Mesodermal cell (in vitro differentiated cells): ENCODE results near the gene PAIP1.
"Not testable (repeated sequence)": the region's sequence is repeated elsewhere in the genome, so short reads cannot be mapped to it uniquely, and the experiment has no call there.

Experiments used
- H3K27ac ChIP-seq: 2 replicates; pipeline ENCODE4 v1.7.0; 2013; ENCODE audit warnings: mild to moderate bottlenecking, low read depth, low read length, moderate library complexity; ENCODE audit not compliant: severe bottlenecking
- H3K36me3 ChIP-seq: 2 replicates; pipeline ENCODE4 v1.7.1; 2013; ENCODE audit warnings: mild to moderate bottlenecking, low read length, moderate library complexity; ENCODE audit not compliant: control insufficient read depth, insufficient read depth
- H3K4me1 ChIP-seq: one replicate; pipeline ENCODE4 v1.7.1; 2013; ENCODE audit warnings: mild to moderate bottlenecking, low read length; ENCODE audit not compliant: insufficient read depth, control insufficient read depth, poor library complexity, severe bottlenecking
- H3K4me3 ChIP-seq: 2 replicates; pipeline ENCODE4 v1.7.0; 2013; ENCODE audit warnings: low read length, control low read depth, mild to moderate bottlenecking; ENCODE audit not compliant: insufficient read depth, poor library complexity, severe bottlenecking; ENCODE audit errors: extremely low read depth
- H3K9me3 ChIP-seq: 2 replicates; pipeline ENCODE4 v1.7.1; 2013; ENCODE audit warnings: mild to moderate bottlenecking, low read length, moderate library complexity; ENCODE audit not compliant: control insufficient read depth
- WGBS, 2 experiments: methylation state at CpG; one replicate each; pipeline ENCODE4 v1.1.5; 2013; ENCODE audit warnings: missing lambda C conversion rate in 2 of 2; ENCODE audit not compliant: insufficient coverage in 2 of 2; 5-methylcytosine and 5-hydroxymethylcytosine counted together

The PAIP1 gene

DNA sequence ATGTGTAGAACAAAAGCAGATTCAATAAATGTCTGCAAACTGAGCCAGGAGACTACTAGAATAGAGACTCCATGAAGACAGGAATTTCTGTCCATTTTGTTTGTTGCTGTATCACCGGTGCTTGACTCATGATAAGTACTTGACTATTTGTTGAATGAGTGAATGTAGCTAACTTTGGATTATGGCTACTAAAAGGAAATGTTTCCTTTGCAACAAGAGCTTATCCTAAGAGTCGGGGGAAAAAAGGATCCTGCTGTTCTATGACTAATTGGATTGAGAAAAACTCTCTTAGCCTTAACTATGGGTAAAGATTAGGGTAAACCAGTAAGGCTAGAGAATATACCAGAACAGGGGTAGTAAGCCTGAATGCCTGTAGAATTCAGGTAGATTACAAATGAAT is 3.5 kb downstream of the PAIP1 start:
- H3K27ac ChIP-seq, result no peak overlapping the region
- H3K4me3 ChIP-seq, result no peak overlapping the region
- no peaks in the 10 kb centered on the region for H3K4me1 ChIP-seq
- no peaks in the 10 kb centered on the region for H3K9me3 ChIP-seq
- H3K36me3 ChIP-seq, result peaks cover 67% of the 10 kb centered on the region
- 79 to 90% methylated on average over 2 of the region's 2 CpGs for WGBS, 2 experiments

GRCh38 chr5:43551731-43552130 is 5.1 kb downstream of the PAIP1 start:
- Histone ChIP-seq H3K36me3 (peaks cover 82% of the 10 kb centered on the region), H3K9me3 (no peaks in the 10 kb centered on the region), H3K4me1 (no peaks in the 10 kb centered on the region), H3K4me3 (no peak overlapping the region), H3K27ac (no peak overlapping the region)
- no CpG with 5 or more reads among the region's 2 CpGs for WGBS, 2 experiments

DNA sequence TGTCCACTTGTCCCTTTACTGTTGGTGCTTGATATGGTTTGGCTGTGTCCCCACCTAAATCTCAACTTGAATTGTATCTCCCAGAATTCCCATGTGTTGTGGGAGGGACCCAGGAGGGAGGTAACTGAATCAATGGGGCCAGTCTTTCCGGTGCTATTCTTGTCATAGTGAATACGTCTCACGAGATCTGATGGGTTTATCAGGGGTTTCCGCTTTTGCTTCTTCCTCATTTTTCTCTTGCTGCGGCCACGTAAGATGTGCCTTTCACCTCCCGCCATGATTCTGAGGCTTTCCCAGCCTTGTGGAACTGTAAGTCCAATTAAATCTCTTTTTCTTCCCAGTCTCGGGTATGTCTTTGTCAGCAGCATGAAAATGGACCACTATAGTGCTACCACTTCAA is 7.6 kb downstream of the PAIP1 start:
- H3K27ac ChIP-seq, H3K9me3 ChIP-seq, H3K4me1 ChIP-seq, H3K4me3 ChIP-seq: not testable (repeated sequence)
- peaks cover 98% of the 10 kb centered on the region for H3K36me3 ChIP-seq
- WGBS, 2 experiments, result 94 to 95% methylated on average over 7 to 8 of the region's 8 CpGs

GRCh38 chr5:43548358-43548757 is 8.5 kb downstream of the PAIP1 start:
- peaks cover 98% of the 10 kb centered on the region for H3K36me3 ChIP-seq
- H3K9me3 ChIP-seq, result no peaks in the 10 kb centered on the region
- H3K4me1 ChIP-seq, result no peaks in the 10 kb centered on the region
- no peak overlapping the region for H3K4me3 ChIP-seq
- 95 to 100% methylated on average over 2 to 4 of the region's 5 CpGs for WGBS, 2 experiments
- H3K27ac ChIP-seq, result no peak overlapping the region

- H3K36me3 ChIP-seq, result peaks cover 96% of the 10 kb centered on the region
- H3K4me1 ChIP-seq, result no peaks in the 10 kb centered on the region
- no peak overlapping the region for H3K4me3 ChIP-seq
- no peaks in the 10 kb centered on the region for H3K9me3 ChIP-seq
- no peak overlapping the region for H3K27ac ChIP-seq
- 82% methylated on average over 2 of the region's 2 CpGs; no CpG with 5 or more reads in 1 of the 2 experiments for WGBS, 2 experiments
Observed at GRCh38 chr5:43547532-43547931, 9.3 kb downstream of the PAIP1 start.

DNA sequence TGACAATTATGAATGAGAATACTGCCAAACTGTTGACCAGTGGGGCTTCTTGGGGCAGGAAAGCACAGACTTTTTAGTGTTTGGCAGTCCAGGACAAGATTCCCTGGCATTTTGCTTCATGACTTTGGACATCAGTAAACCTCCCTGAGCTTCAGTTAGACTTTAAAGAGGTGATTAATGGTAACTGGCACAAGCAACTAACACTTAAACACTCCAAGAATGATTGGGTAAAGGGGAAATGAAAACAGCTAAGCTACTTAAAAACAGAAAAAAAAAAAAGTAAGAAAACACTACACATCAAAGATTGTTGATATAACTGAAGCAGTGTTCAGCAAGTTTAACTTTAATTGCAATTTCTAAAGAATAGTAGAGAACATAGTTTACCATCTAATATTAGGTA is 13.4 kb downstream of the PAIP1 start:
- no peaks in the 10 kb centered on the region for H3K9me3 ChIP-seq
- peaks cover 91% of the 10 kb centered on the region for H3K36me3 ChIP-seq

GRCh38 chr5:43540746-43541145 is 16.1 kb downstream of the PAIP1 start:
- Histone ChIP-seq H3K36me3 (peaks cover 80% of the 10 kb centered on the region), H3K27ac (no peak overlapping the region), H3K4me1 (no peaks in the 10 kb centered on the region), H3K9me3 (no peaks in the 10 kb centered on the region), H3K4me3 (no peak overlapping the region)
- WGBS, 2 experiments, result 83 to 93% methylated on average over 3 of the region's 6 CpGs

More for the DNA sequence above, 13.4 kb downstream of the PAIP1 start:
- Histone ChIP-seq H3K4me1 (no peaks in the 10 kb centered on the region), H3K27ac (no peak overlapping the region), H3K4me3 (no peak overlapping the region)

- no peaks in the 10 kb centered on the region for H3K4me1 ChIP-seq
- H3K27ac ChIP-seq, result no peak overlapping the region
- no peak overlapping the region for H3K4me3 ChIP-seq
- H3K36me3 ChIP-seq, result peaks cover 67% of the 10 kb centered on the region
- H3K9me3 ChIP-seq, result no peaks in the 10 kb centered on the region
Observed at GRCh38 chr5:43536972-43537371, 19.9 kb downstream of the PAIP1 start.

GRCh38 chr5:43533646-43534045 is 23.2 kb downstream of the PAIP1 start:
- Histone ChIP-seq H3K9me3 (no peaks in the 10 kb centered on the region), H3K4me3 (no peak overlapping the region), H3K27ac (no peak overlapping the region), H3K4me1 (no peaks in the 10 kb centered on the region), H3K36me3 (peaks cover 63% of the 10 kb centered on the region)
- WGBS, 2 experiments, result 100% methylated on average over 1 of the region's 2 CpGs; no CpG with 5 or more reads in 1 of the 2 experiments

GRCh38 chr5:43530648-43531047 is 26.2 kb downstream of the PAIP1 start:
- peaks cover 57% of the 10 kb centered on the region for H3K36me3 ChIP-seq
- H3K9me3 ChIP-seq, result no peaks in the 10 kb centered on the region
- no peak overlapping the region for H3K4me3 ChIP-seq
- no peaks in the 10 kb centered on the region for H3K4me1 ChIP-seq
- H3K27ac ChIP-seq, result no peak overlapping the region
- 100% methylated on average over 1 of the region's 2 CpGs; no CpG with 5 or more reads in 1 of the 2 experiments for WGBS, 2 experiments

DNA sequence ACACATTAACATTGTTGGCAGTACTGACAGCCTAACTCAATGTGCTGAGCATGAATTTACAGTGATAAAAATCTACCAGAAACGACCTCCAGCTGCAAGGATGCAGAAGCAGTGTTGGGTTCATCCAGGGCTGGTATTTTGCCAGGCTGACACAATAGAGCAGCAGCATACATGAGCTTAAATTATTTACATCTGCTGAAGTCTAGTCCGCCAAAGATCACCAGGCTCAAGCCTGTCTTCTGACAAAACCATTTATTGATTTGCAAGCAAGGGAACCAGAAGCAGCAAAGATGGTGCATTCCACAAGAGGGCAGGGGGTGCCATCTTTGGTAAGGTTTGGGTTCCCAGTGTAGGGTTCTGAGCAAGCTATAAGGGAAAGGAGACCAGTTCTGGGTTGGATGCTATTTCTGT is 33.2 kb downstream of the PAIP1 start:
- WGBS, 2 experiments, result 84 to 96% methylated on average over 2 of the region's 2 CpGs
- H3K9me3 ChIP-seq, result peaks cover 5% of the 10 kb centered on the region
- no peaks in the 10 kb centered on the region for H3K4me1 ChIP-seq
- H3K36me3 ChIP-seq, result peaks cover 36% of the 10 kb centered on the region
- no peak overlapping the region for H3K27ac ChIP-seq
- no peak overlapping the region for H3K4me3 ChIP-seq

- peaks cover 25% of the 10 kb centered on the region for H3K36me3 ChIP-seq
- peaks cover 5% of the 10 kb centered on the region for H3K9me3 ChIP-seq
- no peaks in the 10 kb centered on the region for H3K4me1 ChIP-seq
- no peak overlapping the region for H3K27ac ChIP-seq
- H3K4me3 ChIP-seq, result no peak overlapping the region
- WGBS, 2 experiments, result 94 to 96% methylated on average over 1 of the region's 1 CpG
Observed at GRCh38 chr5:43520615-43521014, 36.3 kb downstream of the PAIP1 start.
